ENCODE data around the gene BRD1.

DNA sequence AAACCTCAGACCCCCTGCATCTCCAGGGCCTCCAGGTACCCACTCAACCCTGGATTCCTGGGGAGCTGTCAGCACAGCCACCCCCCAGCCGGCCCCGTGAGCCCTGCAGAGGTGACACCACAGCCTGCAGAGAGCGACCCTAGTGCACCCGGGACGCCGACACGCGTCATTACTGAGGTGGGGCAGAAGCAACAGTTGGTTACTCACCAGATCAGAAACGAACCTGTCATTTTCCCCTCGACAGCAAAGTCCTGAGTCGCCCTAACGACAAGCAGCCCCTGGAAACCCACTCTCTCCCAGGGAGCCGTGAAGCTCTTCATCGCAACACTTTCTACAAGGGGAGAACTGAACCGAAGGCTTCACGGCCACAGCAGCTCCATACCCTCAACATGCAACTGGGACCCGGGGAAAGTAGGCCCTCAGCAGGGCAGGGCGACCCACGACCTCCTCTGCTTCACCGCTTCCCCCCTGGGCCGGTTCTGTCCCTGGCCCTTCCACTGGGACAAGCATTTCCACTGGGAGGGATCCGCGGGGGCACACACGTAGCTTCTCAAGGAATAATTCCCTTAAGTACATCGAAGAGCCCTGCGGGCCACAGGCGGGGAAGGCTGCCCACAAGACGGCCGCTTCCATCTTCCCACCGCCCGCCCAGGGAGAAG is 1.6 kb downstream of the BRD1 start:
- TF ChIP-seq, protein P1, sequence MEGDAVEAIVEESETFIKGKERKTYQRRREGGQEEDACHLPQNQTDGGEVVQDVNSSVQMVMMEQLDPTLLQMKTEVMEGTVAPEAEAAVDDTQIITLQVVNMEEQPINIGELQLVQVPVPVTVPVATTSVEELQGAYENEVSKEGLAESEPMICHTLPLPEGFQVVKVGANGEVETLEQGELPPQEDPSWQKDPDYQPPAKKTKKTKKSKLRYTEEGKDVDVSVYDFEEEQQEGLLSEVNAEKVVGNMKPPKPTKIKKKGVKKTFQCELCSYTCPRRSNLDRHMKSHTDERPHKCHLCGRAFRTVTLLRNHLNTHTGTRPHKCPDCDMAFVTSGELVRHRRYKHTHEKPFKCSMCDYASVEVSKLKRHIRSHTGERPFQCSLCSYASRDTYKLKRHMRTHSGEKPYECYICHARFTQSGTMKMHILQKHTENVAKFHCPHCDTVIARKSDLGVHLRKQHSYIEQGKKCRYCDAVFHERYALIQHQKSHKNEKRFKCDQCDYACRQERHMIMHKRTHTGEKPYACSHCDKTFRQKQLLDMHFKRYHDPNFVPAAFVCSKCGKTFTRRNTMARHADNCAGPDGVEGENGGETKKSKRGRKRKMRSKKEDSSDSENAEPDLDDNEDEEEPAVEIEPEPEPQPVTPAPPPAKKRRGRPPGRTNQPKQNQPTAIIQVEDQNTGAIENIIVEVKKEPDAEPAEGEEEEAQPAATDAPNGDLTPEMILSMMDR (conservative IDR thresholded peaks at IDR 0.05; ENCODE audit: low read depth, low read length) = no peak
- no peak for TF ChIP-seq EZH2 (IDR thresholded peaks at IDR 0.05; ENCODE audit: borderline replicate concordance, low read depth, low read length, poor library complexity, severe bottlenecking)

All from A673 (cell line).